Activated effector memory CD4-positive, alpha-beta T cell treated with anti-CD3 and anti-CD28 coated beads, Interleukin-2, amount 50 U/mL, for 16 hours (primary cell): ENCODE data around the gene STAC.
"Not testable (repeated sequence)": the region's sequence is repeated elsewhere in the genome, so short reads cannot be mapped to it uniquely, and the experiment has no call there.

Source experiments
- DNase-seq: peaks from one replicate; pipeline ENCODE4 v3.0.0-alpha.2; 2020

Gene STAC

GRCh38 chr3:36417237-36417636 is 36.9 kb downstream of the STAC start:
- no peak for DNase-seq

GRCh38 chr3:36418296-36418695 is 38.0 kb downstream of the STAC start:
- no peak for DNase-seq

- DNase-seq, result no peak
Observed at GRCh38 chr3:36428445-36428844, 48.1 kb downstream of the STAC start.

- DNase-seq, result no peak
Observed at GRCh38 chr3:36429986-36430485, 49.7 kb downstream of the STAC start.

- DNase-seq, result no peak
Observed at GRCh38 chr3:36433511-36433910, 53.2 kb downstream of the STAC start.

- no peak for DNase-seq
Observed at GRCh38 chr3:36434687-36435426, 54.6 kb downstream of the STAC start.

GRCh38 chr3:36443028-36443686 is 62.9 kb downstream of the STAC start:
- no peak for DNase-seq

GRCh38 chr3:36444909-36445308 is 64.6 kb downstream of the STAC start:
- no peak for DNase-seq

DNA sequence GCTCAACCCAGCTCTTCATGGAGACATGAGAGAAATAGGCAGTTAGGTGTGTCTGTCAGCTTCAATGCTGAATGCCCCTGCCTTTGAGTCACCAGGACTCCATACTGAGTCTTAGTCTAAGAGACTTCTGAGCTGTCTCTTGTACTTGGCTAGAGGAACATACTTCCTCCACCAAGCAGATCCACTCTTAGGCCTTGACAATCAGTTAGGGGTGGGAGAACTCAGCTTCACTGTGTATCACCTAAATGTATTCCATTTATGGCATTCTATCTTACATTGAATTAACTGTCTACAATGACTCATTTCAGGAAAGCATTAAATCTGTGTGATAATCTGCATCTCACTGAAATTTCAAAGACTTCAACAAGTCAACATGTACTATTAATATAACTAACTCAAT is 66.0 kb downstream of the STAC start:
- DNase-seq, result no peak

DNA sequence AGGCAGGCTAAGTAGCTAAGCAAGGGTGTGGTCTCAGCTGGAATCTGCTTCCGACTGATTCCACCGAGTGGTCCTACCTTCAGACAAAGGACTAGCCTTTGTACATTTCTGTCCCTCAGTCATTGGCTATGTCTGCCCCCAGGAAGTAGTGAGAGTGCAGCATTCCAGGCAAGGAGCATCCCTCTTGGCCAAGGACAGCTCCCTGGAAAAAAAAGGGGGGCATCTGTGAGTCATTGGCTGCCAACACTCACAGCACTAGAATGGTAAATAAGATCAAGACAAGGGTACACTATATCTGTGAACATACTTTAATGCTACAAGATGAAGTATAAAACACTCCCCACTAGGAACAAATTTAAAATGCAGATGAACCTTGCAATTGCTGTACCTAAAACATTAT is 66.8 kb downstream of the STAC start:
- DNase-seq, result no peak

- no peak for DNase-seq
Observed at GRCh38 chr3:36451816-36452215, 71.5 kb downstream of the STAC start.

DNA sequence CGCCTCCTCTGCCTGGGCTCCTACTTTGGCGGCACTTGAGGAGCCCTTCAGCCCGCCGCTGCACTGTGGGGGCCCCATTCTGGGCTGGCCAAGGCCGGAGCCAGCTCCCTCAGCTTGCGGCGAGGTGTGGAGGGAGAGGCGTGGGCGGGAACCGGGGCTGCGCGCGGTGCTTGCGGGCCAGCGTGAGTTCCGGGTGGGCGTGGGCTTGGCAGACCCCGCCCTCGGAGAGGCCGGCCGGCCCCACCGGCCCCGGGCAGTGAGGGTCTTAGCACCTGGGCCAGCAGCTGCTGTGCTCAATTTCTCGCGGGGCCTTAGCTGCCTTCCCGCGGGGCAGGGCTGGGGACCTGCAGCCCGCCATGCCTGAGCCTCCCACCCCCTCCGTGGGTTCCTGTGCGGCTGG is 72.9 kb downstream of the STAC start:
- DNase-seq, result not testable (repeated sequence)

DNA sequence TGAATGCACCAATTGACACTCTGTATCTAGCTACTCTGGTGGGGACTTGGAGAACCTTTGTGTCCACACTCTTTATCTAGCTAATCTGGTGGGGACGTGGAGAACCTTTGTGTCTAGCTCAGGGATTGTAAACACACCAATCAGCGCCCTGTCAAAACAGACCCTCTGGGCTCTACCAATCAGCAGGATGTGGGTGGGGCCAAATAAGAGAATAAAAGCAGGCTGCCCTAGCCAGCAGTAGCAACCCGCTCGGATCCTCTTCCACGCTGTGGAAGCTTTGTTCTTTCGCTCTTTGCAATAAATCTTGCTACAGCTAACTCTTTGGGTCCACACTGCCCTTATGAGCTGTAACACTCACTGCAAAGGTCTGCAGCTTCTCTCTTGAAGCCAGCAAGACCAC is 73.6 kb downstream of the STAC start:
- not testable (repeated sequence) for DNase-seq

GRCh38 chr3:36455406-36455805 is 75.1 kb downstream of the STAC start:
- DNase-seq, result no peak

DNA sequence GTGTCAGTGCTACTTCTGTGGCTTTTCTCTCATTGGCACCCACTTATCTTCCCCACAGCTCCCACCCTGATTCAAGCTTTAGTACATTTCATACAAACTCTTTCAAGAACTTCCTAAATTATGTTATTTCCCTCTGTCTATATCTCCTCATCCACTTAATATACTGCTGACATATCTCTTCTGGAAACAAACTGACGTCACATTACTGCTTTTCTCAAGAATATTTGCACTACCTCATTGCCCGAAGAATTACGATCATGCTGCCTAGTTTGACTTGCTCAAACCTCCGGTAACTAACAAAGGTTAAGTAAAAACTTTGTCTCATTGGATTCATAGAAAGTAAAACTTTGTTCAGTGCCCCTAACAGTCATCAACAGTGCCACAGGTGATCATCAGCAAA is 76.5 kb downstream of the STAC start:
- no peak for DNase-seq

DNA sequence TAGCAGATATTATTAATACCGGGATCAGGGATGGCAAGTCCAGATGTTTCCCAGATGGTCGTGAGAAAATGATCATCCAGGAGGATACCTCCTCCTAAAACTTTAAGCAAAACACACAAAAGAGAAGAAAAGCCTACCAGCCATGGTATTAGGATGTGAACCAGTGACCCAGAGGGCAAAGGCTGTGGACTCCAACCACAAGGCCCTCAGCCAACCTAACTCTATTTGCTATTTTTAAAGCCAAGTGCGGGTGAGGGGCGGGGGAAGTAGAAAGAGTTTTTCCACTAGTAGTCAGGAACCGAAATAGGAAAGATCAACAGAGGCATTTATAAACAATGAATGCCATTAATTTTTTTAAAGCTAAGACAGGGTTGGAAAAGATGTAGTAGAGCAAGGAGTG is 77.4 kb downstream of the STAC start:
- no peak for DNase-seq

- no peak for DNase-seq
Observed at GRCh38 chr3:36459177-36459576, 78.9 kb downstream of the STAC start.

GRCh38 chr3:36461597-36461996 is 81.3 kb downstream of the STAC start:
- no peak for DNase-seq

DNA sequence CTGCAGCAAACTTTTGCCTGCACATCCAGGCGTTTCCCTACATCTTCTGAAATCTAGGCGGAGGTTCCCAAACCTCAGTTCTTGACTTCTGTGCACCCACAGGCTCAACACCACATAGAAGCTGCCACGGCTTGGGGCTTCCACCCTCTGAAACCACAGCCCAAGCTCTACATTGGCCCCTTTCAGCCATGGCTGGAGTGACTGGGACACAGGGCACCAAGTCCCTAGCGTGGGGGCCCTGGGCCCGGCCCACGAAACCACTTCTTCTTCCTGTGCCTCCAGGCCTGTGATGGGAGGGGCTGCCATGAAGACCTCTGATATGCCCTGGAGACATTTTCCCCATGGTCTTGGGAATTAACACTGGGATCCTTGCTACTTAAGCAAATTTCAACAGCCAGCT is 91.7 kb downstream of the STAC start:
- DNase-seq, result not testable (repeated sequence)

- no peak for DNase-seq
Observed at GRCh38 chr3:36475558-36475957, 95.3 kb downstream of the STAC start.

- DNase-seq, result no peak
Observed at GRCh38 chr3:36476286-36476942, 96.1 kb downstream of the STAC start.

DNA sequence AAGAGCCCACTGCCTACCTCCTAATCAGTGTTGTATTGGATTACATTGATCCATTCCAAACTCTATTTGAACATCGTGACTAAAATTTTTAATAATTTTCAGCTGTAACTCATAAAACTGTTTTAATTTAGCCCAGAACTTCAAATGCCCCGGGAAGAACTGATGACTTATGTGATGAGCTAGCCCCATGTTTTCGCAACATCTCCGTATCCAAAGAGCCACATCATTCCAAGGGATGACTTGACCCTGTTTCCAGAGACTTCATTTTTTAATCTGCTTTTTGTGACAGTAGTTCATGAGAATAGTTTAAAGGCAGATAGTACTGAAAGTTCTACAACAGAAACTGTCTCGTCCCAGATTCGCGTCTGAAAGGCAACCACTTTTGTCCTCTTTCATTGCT is 97.4 kb downstream of the STAC start:
- no peak for DNase-seq

GRCh38 chr3:36480911-36481648 is 100.8 kb downstream of the STAC start:
- no peak for DNase-seq
